Measurements from ENCODE around the gene ITPRID1.

ITPRID1 gene

GRCh38 chr7:31695859-31696614 is 182.1 kb downstream of the ITPRID1 start:
- TF ChIP-seq OSR1 (CRISPR knock-in tag; IDR thresholded peaks at IDR 0.05): no peak
- no peak for TF ChIP-seq ZNF8 (CRISPR knock-in tag; IDR thresholded peaks at IDR 0.05)
- ATAC-seq: no peak

- TF ChIP-seq ISL1 (CRISPR knock-in tag; IDR thresholded peaks at IDR 0.05) (no peak), ZFP30 (CRISPR knock-in tag; IDR thresholded peaks at IDR 0.05) (no peak), ZNF70 (CRISPR knock-in tag; IDR thresholded peaks at IDR 0.05) (no peak), TOX (CRISPR knock-in tag; IDR thresholded peaks at IDR 0.05; ENCODE audit: borderline replicate concordance) (no peak), ESRRG (CRISPR knock-in tag; IDR thresholded peaks at IDR 0.05) (no peak), ZC3H10 (CRISPR knock-in tag; IDR thresholded peaks at IDR 0.05) (no peak), OSR1 (CRISPR knock-in tag; IDR thresholded peaks at IDR 0.05) (no peak), ZNF565 (CRISPR knock-in tag; conservative IDR thresholded peaks at IDR 0.05; ENCODE audit: low read depth) (no peak), CSDC2 (CRISPR knock-in tag; IDR thresholded peaks at IDR 0.05) (no peak)
- TF ChIP-seq, protein P1, sequence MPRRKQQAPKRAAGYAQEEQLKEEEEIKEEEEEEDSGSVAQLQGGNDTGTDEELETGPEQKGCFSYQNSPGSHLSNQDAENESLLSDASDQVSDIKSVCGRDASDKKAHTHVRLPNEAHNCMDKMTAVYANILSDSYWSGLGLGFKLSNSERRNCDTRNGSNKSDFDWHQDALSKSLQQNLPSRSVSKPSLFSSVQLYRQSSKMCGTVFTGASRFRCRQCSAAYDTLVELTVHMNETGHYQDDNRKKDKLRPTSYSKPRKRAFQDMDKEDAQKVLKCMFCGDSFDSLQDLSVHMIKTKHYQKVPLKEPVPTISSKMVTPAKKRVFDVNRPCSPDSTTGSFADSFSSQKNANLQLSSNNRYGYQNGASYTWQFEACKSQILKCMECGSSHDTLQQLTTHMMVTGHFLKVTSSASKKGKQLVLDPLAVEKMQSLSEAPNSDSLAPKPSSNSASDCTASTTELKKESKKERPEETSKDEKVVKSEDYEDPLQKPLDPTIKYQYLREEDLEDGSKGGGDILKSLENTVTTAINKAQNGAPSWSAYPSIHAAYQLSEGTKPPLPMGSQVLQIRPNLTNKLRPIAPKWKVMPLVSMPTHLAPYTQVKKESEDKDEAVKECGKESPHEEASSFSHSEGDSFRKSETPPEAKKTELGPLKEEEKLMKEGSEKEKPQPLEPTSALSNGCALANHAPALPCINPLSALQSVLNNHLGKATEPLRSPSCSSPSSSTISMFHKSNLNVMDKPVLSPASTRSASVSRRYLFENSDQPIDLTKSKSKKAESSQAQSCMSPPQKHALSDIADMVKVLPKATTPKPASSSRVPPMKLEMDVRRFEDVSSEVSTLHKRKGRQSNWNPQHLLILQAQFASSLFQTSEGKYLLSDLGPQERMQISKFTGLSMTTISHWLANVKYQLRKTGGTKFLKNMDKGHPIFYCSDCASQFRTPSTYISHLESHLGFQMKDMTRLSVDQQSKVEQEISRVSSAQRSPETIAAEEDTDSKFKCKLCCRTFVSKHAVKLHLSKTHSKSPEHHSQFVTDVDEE (CRISPR knock-in tag; IDR thresholded peaks at IDR 0.05): no peak
- no peak for ATAC-seq
Observed at GRCh38 chr7:31699050-31699449, 185.2 kb downstream of the ITPRID1 start.

GRCh38 chr7:31702354-31702753 is 188.5 kb downstream of the ITPRID1 start:
- TF ChIP-seq SNAI2 (CRISPR knock-in tag; IDR thresholded peaks at IDR 0.05) (no peak), ZNF70 (CRISPR knock-in tag; IDR thresholded peaks at IDR 0.05) (no peak), ZFP3 (CRISPR knock-in tag; IDR thresholded peaks at IDR 0.05) (no peak)
- no peak for ATAC-seq

GRCh38 chr7:31705377-31705776 is 191.5 kb downstream of the ITPRID1 start:
- no peak for TF ChIP-seq ESRRG (CRISPR knock-in tag; IDR thresholded peaks at IDR 0.05)
- TF ChIP-seq RARB (CRISPR knock-in tag; IDR thresholded peaks at IDR 0.05): no peak
- no peak for TF ChIP-seq ZFP3 (CRISPR knock-in tag; IDR thresholded peaks at IDR 0.05)
- no peak for TF ChIP-seq GLIS3 (CRISPR knock-in tag; IDR thresholded peaks at IDR 0.05)
- TF ChIP-seq CSRNP3 (CRISPR knock-in tag; IDR thresholded peaks at IDR 0.05): no peak
- TF ChIP-seq, protein P2, sequence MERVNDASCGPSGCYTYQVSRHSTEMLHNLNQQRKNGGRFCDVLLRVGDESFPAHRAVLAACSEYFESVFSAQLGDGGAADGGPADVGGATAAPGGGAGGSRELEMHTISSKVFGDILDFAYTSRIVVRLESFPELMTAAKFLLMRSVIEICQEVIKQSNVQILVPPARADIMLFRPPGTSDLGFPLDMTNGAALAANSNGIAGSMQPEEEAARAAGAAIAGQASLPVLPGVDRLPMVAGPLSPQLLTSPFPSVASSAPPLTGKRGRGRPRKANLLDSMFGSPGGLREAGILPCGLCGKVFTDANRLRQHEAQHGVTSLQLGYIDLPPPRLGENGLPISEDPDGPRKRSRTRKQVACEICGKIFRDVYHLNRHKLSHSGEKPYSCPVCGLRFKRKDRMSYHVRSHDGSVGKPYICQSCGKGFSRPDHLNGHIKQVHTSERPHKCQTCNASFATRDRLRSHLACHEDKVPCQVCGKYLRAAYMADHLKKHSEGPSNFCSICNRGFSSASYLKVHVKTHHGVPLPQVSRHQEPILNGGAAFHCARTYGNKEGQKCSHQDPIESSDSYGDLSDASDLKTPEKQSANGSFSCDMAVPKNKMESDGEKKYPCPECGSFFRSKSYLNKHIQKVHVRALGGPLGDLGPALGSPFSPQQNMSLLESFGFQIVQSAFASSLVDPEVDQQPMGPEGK (CRISPR knock-in tag; IDR thresholded peaks at IDR 0.05; ENCODE audit: borderline replicate concordance): no peak
- TF ChIP-seq ZFP30 (CRISPR knock-in tag; IDR thresholded peaks at IDR 0.05): no peak
- no peak for TF ChIP-seq ISL1 (CRISPR knock-in tag; IDR thresholded peaks at IDR 0.05)
- no peak for TF ChIP-seq ARNTL (CRISPR knock-in tag; IDR thresholded peaks at IDR 0.05; ENCODE audit: borderline replicate concordance, low read depth)
- no peak for TF ChIP-seq OSR1 (CRISPR knock-in tag; IDR thresholded peaks at IDR 0.05)
- no peak for TF ChIP-seq ZNF565 (CRISPR knock-in tag; conservative IDR thresholded peaks at IDR 0.05; ENCODE audit: low read depth)
- TF ChIP-seq CSDC2 (CRISPR knock-in tag; IDR thresholded peaks at IDR 0.05): no peak
- no peak for TF ChIP-seq TOX (CRISPR knock-in tag; IDR thresholded peaks at IDR 0.05; ENCODE audit: borderline replicate concordance)
- TF ChIP-seq BACH2 (CRISPR knock-in tag; IDR thresholded peaks at IDR 0.05; ENCODE audit: borderline replicate concordance): no peak
- TF ChIP-seq, protein P3, sequence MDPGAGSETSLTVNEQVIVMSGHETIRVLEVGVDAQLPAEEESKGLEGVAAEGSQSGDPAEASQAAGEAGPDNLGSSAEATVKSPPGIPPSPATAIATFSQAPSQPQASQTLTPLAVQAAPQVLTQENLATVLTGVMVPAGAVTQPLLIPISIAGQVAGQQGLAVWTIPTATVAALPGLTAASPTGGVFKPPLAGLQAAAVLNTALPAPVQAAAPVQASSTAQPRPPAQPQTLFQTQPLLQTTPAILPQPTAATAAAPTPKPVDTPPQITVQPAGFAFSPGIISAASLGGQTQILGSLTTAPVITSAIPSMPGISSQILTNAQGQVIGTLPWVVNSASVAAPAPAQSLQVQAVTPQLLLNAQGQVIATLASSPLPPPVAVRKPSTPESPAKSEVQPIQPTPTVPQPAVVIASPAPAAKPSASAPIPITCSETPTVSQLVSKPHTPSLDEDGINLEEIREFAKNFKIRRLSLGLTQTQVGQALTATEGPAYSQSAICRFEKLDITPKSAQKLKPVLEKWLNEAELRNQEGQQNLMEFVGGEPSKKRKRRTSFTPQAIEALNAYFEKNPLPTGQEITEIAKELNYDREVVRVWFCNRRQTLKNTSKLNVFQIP (CRISPR knock-in tag; IDR thresholded peaks at IDR 0.05; ENCODE audit: borderline replicate concordance, low read depth): no peak
- ATAC-seq: no peak
